GM18517 (cell line): ENCODE measurements around the gene SPAG17.

Experiments
- ATAC-seq: cut with Tn5 transposase; IDR thresholded peaks from one replicate; pipeline ENCODE4 v1.9.1; 2021; ENCODE audit warnings: mild to moderate bottlenecking, moderate library complexity; ENCODE audit not compliant: unreplicated experiment

SPAG17 gene

DNA sequence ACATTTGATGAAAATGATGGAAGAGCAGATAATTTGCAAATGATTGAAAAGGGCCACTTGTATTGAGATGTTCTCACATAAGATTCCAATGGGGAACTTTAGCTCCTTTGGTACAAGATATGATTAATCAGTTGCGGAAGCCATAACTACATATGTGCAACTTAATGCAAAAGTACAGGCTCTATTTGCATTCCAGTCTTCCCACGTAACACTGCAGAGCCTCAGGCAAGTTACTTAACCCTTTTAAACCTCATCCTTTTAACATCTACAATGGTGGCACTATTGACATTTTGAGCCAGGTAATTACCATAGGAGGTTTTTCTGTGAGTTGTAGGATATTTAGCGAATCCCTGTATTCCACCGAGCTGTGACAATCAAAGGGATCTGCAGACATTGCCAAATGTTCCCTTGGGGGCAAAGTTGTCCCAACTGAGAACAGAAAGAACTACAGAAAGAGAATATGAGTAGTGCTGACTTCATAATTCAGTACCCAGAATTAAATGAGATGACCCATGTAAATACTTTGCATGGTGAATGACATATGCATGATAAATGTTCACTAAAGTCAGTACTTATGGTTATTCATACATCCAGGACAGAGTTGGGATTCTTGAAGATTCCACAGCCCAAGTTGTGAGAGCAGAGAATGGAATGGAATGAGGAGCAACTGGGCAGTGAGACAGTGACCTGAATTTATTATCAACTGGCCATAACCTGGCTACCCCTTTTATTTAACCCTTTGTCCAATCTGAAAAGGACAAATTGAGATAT lies 62.6 kb downstream of the SPAG17 start:
- no peak for ATAC-seq

DNA sequence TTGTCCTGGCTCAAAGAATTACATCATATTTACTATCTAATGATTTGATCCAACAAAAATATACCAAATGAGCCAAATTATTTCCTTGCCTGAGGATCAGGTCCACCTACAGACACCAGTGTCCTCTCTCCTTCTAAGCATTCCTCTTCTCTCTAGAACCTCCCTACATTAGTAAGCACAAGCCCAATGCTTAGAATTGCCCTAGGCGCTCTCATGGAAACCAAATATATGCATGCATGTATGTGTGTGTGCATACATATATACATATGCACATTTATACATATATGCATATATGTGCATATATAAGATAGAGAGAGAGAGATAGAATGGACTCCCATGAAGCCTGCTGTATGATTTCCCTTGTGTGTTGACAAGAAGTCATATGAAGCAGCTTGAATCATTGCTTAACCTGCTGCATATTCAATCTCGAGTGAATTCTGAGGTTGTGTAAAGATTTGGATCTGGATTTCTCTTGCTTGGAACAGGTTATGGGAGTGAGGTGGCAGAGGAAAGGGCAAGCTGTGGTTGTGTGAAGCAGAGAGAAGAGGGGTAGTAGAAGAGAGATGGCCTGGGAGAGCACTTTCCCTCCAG lies 66.1 kb downstream of the SPAG17 start:
- no peak for ATAC-seq

DNA sequence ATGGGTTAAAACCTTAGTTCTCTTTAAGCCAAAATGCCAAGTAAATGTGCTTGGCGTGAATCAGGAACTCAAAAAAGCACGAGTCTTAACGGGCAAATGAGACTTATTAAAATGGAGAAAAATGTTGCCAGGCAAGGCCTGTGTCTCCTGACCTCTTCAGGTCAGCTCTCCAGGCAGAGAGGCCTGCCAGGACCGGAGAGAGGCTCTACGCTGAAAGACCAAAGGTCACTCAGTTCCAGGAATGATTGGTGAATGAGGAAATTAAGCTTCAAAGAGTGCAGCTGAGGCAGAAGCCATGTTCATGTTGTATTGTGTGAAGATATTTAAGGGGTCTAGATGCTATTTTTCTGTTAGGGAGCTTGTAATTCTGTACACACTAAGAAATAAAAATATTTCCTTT lies 66.6 kb downstream of the SPAG17 start:
- no peak for ATAC-seq

DNA sequence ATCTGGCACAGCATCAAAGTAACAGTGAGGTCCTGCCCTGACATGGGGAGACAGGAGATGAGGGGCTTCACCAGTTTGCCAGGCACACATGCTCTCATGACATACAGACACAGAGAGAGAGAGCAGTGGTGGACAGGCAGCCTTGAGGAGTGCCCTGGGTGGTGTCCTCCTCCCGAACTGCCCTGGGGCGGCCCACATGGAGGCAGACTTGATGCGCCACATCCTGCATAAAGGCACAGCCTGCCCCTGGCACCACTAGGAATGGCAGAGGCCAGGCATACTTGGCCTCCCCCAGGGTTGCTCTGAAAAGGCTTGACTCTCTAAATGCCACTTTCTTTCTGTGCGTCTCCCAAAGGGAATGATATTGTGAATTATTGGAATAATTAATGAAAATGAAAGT lies 67.5 kb downstream of the SPAG17 start:
- ATAC-seq, result no peak

DNA sequence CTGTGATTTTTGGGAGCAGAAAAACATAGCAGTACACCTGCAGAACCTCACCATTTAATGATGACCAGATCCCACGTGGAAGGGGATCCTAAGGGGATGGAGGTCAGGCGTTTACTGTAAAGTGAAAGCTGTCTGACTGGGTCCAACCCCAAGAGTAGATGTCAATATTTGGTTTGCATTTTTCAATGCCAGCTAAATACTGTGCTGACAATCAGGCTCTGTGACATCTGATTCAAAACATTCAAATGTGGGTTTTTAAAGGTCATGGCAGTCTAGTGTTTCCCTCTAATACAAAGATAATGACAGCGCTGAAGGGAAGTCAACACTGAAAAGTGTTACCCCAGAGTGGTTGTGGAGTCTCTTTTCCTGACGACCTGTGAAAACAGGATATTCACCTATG lies 68.1 kb downstream of the SPAG17 start:
- ATAC-seq, result no peak

DNA sequence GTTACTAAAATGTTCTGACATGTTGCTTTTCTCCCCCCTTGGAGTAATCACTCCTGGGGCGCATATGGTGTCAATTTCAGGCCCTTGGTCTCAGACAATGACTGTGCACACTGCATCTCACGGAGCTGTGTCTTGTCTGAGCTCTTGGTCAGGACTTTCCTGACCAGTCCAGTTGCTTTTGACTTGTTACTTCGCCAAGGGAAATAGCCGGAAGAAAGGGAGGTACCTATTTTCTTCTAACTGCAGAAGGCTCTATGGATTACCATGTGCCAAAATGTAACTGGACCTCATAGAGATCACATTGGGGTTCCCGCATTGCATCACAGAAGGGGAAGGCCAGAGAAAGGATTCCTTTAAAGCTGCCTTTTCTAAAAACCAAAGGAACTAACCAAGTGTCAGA lies 68.6 kb downstream of the SPAG17 start:
- ATAC-seq, result no peak

DNA sequence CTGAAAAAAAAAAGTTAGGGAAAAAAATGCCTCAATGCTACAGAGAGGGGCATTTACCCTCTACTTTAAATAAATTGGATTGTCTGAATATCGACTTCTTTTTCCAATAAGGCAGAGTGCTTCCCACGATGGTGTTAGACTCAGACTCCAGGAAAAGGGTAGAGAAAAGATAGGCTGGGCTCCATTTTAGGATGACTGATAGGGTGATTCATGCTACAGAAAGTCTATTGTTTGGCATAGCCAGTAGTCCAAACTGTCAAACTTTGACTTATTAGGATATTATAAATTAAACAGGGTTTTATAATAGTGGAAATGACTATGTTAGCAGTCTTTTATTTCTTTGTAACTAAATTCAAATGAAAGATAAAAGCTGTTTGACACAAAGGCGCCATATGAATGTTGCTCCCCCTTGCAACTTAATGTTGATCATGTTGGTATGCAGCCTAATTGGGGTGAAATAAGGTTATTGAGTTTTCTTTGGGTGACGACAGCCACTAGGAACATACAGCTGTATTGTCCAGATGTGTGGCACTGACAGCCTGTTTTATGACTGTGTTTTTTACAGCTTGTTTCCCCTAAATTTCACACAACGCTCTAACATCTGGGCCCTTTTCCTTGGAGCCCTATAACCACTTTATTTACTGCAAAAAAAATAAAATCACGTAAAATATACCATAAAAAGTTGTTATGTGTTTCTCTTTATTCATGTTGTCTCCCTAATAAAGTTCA lies 69.3 kb downstream of the SPAG17 start:
- ATAC-seq, result no peak

DNA sequence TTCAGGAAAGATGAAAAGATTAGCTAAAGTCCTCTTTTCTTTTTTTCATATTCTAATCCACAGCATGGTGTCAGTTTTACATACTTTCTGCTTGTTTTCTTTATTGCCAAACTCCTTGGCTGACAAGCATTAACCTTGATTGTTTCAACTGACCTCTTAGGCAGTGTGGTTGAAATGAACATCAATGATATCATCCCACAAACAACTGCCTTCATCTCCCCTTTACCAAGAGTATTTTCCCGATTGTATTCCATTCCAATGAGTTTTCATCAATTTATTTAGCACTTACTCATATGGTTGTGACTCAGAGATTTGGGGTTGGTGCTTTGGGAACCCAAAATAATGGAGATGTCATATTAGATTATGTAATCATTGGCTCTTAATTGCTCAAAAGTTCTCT lies 71.8 kb downstream of the SPAG17 start:
- no peak for ATAC-seq

DNA sequence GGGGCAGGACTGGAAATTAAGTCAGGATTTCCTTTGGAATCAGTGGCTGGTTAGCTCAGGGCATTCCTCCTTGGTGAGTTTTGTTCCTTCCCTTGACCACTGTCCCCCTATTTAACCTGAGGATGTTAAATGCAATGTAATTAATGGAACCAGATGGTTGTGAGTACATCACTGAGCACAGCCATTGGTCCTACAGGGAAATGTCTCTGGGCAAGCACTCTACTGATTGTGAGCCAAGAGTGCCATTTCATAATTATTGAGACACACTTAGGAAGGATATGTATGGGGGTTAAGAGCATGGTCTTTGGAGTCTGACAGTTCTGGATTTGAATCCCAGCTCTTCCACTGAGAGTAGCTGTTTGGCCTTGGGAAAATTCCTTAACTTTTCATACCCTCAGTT lies 74.4 kb downstream of the SPAG17 start:
- no peak for ATAC-seq

DNA sequence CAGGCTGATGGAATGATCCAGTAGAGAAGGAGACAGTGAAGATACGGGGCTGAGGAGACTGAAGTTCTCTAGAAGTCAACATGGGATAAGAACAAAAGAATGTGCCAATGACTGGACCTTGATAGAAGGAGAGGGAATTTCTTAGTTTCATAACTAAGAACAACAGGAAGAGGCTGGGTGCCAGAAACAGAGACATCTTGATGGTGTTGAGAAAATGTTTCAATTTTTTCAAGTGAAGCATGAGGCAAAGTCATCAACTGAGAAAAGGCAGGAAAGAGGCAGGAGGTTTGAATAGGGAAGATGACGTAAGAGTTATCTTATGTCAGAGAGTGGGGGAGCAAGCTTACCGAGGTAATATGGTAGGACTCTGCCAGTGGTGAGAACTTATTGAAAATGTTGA lies 80.1 kb downstream of the SPAG17 start:
- ATAC-seq, result no peak

DNA sequence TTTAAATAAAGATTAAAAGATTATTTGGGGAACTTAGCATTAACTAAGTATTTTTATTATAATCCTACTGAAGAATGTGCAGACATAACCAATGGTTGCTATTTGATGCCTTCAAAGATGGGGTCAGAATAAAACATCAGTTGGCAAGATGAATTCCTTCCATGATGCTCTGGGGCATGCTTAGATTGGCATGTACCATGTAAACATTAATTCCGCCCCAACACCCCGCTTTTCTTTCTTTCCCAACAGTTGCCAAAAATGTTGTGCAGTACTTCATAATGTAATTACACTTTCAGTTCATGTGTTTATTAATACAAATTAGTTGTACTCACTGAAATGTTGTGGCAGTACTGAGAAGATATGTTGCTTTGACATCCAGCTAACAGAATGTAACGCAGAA lies 82.6 kb downstream of the SPAG17 start:
- ATAC-seq, result no peak

DNA sequence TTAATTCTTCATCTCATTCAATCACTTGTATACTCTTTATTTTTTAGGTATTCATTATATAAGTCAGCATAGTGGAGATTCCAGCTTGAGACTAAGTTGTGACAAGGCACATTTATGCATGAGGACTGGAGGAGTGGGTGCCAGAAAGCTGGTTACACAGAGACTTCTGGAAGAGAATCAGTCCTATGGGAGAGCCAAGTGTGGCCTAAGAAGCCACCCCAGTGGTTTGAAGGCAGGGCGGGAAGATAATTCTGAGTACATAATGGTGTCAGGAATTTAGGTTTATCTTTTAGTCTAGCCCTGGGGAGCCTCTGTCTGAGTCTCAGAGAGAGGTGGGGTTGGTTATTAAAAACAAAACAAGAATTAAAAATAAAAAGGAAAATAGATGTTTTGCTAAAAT lies 83.0 kb downstream of the SPAG17 start:
- ATAC-seq, result no peak

DNA sequence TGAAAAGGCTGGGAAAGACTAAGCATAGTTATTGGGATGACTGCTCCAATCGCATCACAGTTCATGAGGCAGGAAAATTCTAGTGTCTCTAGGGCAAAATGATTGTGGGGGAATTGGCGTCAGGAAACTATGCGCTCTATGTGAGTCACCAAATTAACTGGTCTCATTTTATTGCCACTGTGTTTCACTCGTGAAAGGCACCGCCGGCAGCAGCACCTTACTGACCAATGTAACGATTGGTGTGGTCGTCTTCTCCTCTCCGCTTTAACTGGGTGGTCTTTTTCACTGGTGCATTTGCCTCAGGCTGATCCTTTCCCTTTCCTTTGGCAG lies 83.5 kb downstream of the SPAG17 start:
- no peak for ATAC-seq

DNA sequence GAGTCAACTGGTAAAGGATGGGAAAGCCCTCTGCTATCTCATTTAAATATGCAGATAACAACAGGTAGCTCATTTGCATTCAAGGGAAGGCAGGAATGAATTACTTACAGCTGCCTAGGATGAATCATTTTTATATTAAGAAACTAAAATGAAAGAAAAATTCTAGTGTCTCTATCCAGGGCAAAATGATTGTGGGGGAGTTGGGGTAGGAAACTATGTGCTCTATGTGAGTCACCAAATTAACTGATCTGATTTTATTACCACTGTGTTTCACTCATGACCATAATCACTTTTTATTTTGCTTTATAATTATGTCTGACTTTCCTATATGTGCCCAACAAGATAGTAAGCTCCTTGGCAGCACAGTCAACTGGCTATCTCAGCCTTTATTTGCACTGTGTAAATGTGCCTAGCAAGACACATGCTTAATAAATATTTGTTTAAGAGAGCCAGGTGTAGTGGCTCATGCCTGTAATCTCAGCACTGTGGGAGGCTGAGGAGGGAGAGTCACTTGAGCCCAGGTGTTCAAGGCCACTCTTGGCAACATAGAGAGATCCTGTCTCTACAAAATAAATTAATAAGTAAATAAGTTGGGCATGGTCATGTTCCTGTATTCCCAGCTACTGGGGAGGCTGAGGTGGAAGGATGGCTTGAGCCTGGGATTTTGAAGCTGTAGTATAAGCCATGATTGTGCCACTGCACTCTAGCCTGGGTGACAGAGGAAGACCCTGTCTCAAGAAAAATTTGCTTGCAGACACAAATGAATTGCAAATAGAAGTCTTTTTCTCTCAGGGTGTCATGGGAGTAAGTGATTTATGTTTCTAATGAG lies 84.1 kb downstream of the SPAG17 start:
- ATAC-seq, result no peak

DNA sequence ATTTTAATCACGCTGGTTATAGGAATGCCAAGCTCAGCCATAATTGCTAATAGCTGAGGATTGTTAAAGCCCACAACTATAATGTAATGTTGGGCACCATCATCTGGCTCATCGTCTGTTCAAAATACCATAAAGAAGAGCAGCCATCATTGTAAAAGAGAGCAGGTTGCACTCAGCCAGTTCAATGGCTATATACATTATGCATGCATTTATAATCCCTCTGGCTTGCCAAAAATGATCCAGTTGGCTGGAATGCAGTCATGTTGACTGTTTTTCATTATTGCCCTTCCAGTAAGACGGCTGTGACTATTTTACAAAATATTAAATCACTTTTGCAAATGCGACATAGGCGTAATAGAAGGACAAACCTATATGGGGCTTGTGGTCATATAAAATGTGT lies 85.3 kb downstream of the SPAG17 start:
- no peak for ATAC-seq

DNA sequence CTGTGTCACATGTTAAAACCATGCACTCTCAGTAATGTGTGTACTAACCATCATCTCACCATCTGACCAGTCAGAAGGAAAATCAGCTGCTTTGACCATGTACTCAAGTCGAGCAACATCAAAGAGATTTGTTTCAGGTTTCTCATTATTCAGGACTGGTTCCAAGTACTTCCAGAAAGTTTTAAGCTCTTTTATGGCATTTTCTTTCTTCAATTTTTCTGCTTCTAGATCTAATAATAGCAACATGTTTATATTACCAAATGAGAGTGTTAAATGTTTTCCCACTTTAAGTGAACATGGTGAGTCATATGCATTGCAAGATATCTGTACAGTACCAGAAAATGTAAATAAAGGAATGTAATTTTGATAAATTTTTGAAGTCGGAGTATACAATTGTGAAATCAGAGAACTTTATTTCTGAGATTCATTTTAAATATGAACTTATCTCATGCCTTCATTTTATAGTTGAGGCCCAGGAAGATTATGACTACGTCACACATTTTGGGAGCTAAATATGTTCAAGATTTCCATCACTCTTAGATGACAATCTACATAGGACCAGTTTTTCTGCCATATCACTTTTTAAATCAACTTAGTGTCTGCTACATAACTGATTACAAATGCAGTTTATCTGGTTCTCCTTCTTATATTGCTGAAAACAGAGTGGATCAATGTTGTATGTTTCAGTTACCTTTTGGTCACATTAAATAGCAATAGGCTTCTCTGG lies 87.2 kb downstream of the SPAG17 start:
- ATAC-seq, result no peak

DNA sequence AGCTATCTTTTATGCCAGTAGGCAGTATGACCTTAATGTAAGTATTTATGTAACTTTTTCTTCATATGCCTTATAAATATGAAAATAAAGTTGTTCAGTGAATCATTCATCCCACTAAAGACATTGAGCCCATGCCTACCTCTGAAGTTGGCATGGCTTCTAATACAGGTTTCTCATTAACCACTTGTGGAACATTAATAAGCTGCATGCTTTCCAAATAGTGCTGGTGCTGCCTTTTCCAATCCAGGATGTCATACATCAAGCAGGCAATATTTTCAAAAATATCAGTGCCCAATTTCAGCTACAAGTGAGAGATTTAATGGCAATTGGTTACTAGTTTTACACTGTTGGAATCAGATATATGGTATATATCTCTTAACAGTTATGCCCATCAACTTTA lies 92.0 kb downstream of the SPAG17 start:
- no peak for ATAC-seq

DNA sequence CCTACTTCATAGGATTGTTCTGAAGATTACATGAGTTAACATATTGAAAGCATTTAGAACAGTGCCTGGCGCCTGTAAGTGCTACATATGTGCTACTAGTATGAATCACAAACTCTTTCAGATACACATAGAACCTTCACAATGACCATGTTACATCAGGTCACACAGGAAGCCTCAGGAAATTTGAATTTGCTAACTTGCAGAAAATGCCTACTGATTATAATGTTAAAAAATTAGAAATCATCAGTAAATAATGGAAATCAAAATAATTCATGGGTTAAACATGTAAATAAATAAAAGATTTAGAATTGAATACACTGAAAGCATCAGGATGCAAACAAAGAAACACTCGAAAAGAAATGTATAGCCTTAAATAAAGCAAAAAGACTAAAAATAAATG lies 94.9 kb downstream of the SPAG17 start:
- ATAC-seq, result no peak

DNA sequence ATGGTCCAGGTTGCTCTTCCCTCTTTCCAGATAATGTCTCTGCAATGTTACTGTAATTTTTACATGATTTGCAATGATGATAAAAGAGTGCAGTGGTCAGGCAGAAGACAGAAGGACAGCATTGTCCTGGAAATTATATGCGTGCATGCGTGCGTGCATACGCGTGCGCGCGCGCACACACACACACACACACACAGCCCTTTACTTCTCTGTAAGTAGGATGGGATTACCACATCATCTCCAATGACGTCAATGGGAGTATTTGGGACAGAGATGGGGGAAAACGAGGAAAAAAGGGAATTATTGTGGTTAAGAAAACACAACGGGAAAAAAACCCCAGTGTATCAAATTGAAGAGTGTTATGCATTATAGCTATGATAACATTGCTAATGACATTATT lies 99.7 kb downstream of the SPAG17 start:
- ATAC-seq, result no peak

DNA sequence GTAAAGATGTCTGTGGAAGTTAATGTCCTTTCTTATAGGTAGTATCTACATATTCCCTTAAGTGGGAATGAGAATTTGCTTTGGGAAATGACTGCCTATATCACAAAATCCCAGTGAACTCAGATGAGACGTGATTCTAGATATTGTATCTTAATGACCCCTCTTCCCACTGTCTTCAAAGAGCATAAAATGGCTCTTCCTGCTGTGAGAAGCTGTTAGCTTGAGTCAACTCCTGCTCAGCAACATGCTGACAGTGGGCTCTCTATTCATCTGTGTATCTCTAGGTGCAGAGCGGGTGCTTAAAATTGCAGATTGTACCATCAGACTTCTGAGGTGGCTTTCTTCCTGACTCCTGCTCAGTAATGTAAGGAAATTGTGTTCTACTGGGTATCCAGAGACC lies 100.6 kb downstream of the SPAG17 start:
- no peak for ATAC-seq

DNA sequence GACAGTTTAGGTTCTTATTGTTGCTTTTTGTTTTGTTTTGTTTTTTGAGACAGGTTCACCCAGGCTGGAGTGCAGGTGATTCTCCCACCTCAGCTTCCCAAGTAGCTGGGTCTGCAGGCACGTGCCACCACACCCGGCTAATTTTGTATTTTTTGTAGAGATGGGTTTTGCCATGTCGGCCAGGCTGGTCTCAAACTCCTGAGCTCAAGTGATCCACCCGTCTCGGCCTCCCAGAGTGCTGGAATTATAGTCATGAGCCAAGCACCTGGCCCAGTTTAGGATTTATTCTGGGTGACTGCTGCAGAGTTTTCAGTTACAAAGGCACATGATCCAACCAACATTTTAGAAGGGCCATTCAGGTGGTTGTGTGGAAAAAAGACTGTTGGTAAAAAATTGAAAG lies 102.0 kb downstream of the SPAG17 start:
- no peak for ATAC-seq
